NT2/D1 (cell line): ENCODE results near the gene EML1.

Source experiments
- SUZ12 ChIP-seq: IDR thresholded peaks from 2 replicates; pipeline ENCODE4 v1.6.1; 2011; ENCODE audit not compliant: insufficient read length, insufficient read depth; ENCODE audit errors: extremely low read depth
- YY1 ChIP-seq: IDR thresholded peaks from 2 replicates; pipeline ENCODE4 v1.6.1; 2011; ENCODE audit not compliant: insufficient read length, insufficient read depth
- ZNF274 ChIP-seq: IDR thresholded peaks from 2 replicates; pipeline ENCODE4 v1.6.1; 2011; ENCODE audit warnings: mild to moderate bottlenecking, low read depth, low read length

DNA sequence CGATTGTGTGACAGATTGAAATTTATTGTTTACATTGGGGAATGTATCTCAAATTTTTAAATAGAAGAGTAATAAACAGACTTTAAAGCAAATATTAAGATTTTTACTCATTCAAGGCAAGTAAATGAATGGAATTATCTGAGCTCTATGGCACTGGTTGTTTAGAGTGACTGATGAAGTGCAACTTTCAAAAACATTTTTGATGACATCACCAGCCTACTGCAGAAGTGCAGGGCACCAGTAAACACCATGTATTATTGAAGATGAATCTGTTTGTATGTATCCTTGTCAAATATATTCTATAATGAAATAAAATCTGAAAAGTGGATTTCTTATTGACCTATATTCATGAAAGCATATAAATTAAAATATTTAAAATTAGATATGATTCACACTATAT is 148.0 kb downstream of the EML1 start:
- TF ChIP-seq ZNF274 (no peak), SUZ12 (no peak), YY1 (no peak)
